ENCODE measurements around the gene MORN5.

- TF ChIP-seq NR2F2 (IDR thresholded peaks at IDR 0.05) (no peak), TAF1 (conservative IDR thresholded peaks at IDR 0.05) (no peak), MAX (IDR thresholded peaks at IDR 0.05) (peak; percentile 16), RAD21 (IDR thresholded peaks at IDR 0.05) (no peak), JUND (IDR thresholded peaks at IDR 0.05) (no peak), EGR1 (IDR thresholded peaks at IDR 0.05; ENCODE audit: low read depth in 2 of 2) (no peak), YY1 (IDR thresholded peaks at IDR 0.05) (peak; percentile 13), FOXA1 (IDR thresholded peaks at IDR 0.05) (no peak), SP1 (IDR thresholded peaks at IDR 0.05) (no peak), HNF4A (conservative IDR thresholded peaks at IDR 0.05) (no peak)
- TF ChIP-seq, protein P1, sequence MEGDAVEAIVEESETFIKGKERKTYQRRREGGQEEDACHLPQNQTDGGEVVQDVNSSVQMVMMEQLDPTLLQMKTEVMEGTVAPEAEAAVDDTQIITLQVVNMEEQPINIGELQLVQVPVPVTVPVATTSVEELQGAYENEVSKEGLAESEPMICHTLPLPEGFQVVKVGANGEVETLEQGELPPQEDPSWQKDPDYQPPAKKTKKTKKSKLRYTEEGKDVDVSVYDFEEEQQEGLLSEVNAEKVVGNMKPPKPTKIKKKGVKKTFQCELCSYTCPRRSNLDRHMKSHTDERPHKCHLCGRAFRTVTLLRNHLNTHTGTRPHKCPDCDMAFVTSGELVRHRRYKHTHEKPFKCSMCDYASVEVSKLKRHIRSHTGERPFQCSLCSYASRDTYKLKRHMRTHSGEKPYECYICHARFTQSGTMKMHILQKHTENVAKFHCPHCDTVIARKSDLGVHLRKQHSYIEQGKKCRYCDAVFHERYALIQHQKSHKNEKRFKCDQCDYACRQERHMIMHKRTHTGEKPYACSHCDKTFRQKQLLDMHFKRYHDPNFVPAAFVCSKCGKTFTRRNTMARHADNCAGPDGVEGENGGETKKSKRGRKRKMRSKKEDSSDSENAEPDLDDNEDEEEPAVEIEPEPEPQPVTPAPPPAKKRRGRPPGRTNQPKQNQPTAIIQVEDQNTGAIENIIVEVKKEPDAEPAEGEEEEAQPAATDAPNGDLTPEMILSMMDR (IDR thresholded peaks at IDR 0.05; ENCODE audit: low read depth, low read length, missing input control), result no peak
- TF ChIP-seq, protein P2, sequence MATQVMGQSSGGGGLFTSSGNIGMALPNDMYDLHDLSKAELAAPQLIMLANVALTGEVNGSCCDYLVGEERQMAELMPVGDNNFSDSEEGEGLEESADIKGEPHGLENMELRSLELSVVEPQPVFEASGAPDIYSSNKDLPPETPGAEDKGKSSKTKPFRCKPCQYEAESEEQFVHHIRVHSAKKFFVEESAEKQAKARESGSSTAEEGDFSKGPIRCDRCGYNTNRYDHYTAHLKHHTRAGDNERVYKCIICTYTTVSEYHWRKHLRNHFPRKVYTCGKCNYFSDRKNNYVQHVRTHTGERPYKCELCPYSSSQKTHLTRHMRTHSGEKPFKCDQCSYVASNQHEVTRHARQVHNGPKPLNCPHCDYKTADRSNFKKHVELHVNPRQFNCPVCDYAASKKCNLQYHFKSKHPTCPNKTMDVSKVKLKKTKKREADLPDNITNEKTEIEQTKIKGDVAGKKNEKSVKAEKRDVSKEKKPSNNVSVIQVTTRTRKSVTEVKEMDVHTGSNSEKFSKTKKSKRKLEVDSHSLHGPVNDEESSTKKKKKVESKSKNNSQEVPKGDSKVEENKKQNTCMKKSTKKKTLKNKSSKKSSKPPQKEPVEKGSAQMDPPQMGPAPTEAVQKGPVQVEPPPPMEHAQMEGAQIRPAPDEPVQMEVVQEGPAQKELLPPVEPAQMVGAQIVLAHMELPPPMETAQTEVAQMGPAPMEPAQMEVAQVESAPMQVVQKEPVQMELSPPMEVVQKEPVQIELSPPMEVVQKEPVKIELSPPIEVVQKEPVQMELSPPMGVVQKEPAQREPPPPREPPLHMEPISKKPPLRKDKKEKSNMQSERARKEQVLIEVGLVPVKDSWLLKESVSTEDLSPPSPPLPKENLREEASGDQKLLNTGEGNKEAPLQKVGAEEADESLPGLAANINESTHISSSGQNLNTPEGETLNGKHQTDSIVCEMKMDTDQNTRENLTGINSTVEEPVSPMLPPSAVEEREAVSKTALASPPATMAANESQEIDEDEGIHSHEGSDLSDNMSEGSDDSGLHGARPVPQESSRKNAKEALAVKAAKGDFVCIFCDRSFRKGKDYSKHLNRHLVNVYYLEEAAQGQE (IDR thresholded peaks at IDR 0.05), result no peak
Measured at GRCh38 chr9:122159925-122160246, 178 bp downstream of the MORN5 start.

Measured in liver (tissue), 3 donors.